Karpas-422 (cell line): Measurements from ENCODE around the gene C14orf180. TPM values are rescaled to one million over a fixed set of nuclear protein-coding genes. Genes with fewer than 3 reads are reported as not detected.

Experiments
- DNase-seq: peaks from one replicate; pipeline ENCODE4 v3.0.0-alpha.2; 2015
- H2AFZ ChIP-seq: fragments of 200-600 bp; sonication (generic); 2 replicates; pipeline ENCODE4 v1.6.1; 2014; ENCODE audit warnings: antibody characterized with exemption, low read length, mixed read lengths
- H3K27ac ChIP-seq: fragments of 200-600 bp; sonication (generic); 2 replicates; pipeline ENCODE4 v1.5.1; 2014; ENCODE audit warnings: mild to moderate bottlenecking, low read length, moderate library complexity
- H3K27me3 ChIP-seq: fragments of 200-600 bp; sonication (generic); 2 replicates; pipeline ENCODE4 v1.6.1; 2014; ENCODE audit warnings: low read length, mixed read lengths
- H3K36me3 ChIP-seq: fragments of 200-600 bp; sonication (generic); 2 replicates; pipeline ENCODE4 v1.6.1; 2014; ENCODE audit warnings: low read length, mixed read lengths; ENCODE audit not compliant: insufficient read depth
- H3K4me1 ChIP-seq: fragments of 200-600 bp; sonication (generic); 2 replicates; pipeline ENCODE4 v1.6.1; 2014; ENCODE audit warnings: mild to moderate bottlenecking, low read length, mixed read lengths
- H3K4me2 ChIP-seq: fragments of 200-600 bp; sonication (generic); 2 replicates; pipeline ENCODE4 v1.6.1; 2014; ENCODE audit warnings: low read length, low read depth, mild to moderate bottlenecking; ENCODE audit not compliant: poor library complexity, severe bottlenecking
- H3K4me3 ChIP-seq: fragments of 200-600 bp; sonication (generic); 2 replicates; pipeline ENCODE4 v1.5.1; 2014; ENCODE audit warnings: mild to moderate bottlenecking, antibody characterized with exemption, low read length, mixed read lengths
- H3K79me2 ChIP-seq: fragments of 200-600 bp; sonication (generic); 2 replicates; pipeline ENCODE4 v1.6.1; 2014; ENCODE audit warnings: mild to moderate bottlenecking, low read length, mixed read lengths
- H3K9ac ChIP-seq: fragments of 200-600 bp; sonication (generic); 2 replicates; pipeline ENCODE4 v1.6.0; 2014; ENCODE audit warnings: low read length
- H3K9me2 ChIP-seq: fragments of 200-600 bp; sonication (generic), shearing (Covaris generic); replicated peaks from 2 replicates; pipeline ENCODE4 v1.6.0; 2014; ENCODE audit warnings: mild to moderate bottlenecking, low read length, moderate library complexity; ENCODE audit not compliant: insufficient read depth
- H3K9me3 ChIP-seq: fragments of 300-700, 200-600 bp; sonication (generic); 2 replicates; pipeline ENCODE4 v1.6.1; 2014; ENCODE audit warnings: low read length, mixed read lengths
- H4K20me1 ChIP-seq: fragments of 200-600 bp; sonication (generic); 2 replicates; pipeline ENCODE4 v1.6.1; 2014; ENCODE audit warnings: mild to moderate bottlenecking, antibody characterized with exemption, low read length, low read depth; ENCODE audit not compliant: insufficient read depth
- total RNA-seq: library from RNA; depleted of rRNA; stranded (reverse); fragments of >200 nt; shearing (Covaris generic); gene quantifications from 2 replicates; pipeline ENCODE4 v1.2.3, GENCODE V29; 2014; ENCODE audit warnings: low replicate concordance

The C14orf180 gene
- total RNA-seq, 1 experiment from 2014 or later, result not detected

DNA sequence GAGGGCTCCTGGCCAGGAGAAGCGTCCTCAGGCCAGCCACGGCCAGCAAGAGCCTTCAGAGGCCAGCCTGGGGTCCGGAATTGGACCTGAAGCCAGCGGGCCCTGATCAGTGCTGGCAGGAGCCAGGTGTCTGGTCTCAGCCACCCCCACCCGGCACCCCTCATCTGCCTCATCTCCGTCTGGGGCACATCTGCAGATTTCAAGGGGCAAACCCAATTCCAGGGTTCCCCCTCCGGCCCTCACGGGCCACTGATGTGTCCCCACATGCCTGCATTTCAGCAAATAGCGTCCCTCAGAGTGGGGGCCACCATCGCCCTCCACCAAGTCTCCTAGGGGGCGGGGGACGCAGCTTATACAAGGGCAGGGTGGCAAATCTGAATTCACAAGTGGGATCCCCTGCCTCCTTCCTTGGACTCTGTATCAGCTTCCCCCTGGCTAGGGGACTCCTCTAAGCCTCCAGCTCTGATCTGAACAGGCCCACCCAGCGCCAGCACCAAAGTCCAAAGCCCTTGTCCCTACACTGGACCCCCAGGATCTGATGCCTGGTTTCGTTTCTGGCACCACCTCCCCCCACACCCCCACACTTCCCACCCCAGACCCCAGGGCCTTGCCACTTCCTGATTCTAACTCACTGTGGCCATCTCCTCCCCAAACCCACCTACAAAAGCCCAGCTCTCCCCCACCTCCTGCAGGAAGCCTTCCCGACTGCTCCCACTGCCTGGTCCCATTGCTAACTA, 14.9 kb downstream of the C14orf180 start:
- Histone ChIP-seq H3K4me2 (no peak overlapping the region), H3K9me3 (no peaks in the 10 kb centered on the region), H4K20me1 (peaks cover 17% of the 10 kb centered on the region; the same call in 1 of the 2 replicates), H3K4me3 (no peak overlapping the region), H3K4me1 (peaks cover 6% of the 10 kb centered on the region; the same call in 1 of the 2 replicates), H3K27ac (no peak overlapping the region), H3K9me2 (no peaks in the 10 kb centered on the region), H3K9ac (no peak overlapping the region), H3K36me3 (no peaks in the 10 kb centered on the region), H3K27me3 (no peaks in the 10 kb centered on the region), H3K79me2 (no peaks in the 10 kb centered on the region), H2AFZ (no peak overlapping the region)
- no peak for DNase-seq

DNA sequence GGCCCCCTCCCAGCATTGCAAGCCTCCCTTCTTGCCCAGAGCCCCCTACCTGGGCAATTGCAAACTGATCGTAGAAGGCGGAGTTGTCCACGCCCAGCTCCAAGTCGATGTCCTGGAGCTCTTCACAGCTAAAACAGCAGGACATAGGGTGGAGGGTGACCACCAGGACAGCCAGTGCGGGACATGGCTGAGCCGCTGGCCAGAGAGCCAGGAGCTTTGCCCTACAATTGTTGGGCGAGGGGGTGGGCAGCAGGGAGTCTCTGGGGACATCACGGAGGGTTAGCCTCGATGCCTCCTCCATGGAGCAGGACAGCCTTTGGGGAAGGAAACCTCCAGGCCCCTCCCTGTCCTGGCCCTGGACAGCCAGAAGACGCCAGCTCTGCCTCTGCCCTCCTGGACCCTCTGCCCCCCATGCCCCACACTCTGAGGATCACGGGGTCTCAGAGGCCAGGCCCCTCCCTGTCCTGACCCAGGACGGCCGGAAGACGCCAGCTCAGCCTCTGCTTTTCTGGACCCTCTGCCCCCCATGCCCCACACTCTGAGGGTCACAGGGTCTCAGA, 15.6 kb downstream of the C14orf180 start:
- DNase-seq, result no peak
- H3K27me3 ChIP-seq, result no peaks in the 10 kb centered on the region

DNA sequence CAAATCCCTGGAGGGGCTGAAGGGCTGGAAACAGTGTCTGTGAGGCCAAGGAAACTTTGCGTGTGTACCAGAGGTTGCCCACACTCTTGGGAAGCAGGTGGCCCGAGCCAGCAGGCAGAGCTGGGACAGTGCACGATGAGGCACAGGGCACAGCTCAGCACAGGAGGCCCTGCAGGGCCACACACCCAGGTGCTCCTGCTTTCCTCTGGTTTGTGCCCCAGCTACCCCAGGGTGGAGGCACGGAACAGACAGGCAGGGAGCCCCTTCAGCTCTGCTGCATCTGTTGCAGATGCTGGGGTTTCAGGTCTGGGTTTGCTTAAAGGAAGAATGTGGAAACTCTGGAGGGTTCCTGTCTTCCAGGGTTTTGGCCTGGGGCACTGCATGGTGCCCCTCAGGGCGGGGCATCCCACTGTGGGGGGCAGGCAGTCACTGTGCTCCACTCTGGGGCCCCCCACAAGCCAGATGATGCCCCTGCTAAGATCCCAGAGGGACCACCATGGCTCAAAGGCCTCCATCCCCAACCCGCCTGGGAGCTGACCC, 16.4 kb downstream of the C14orf180 start:
- Histone ChIP-seq H3K27ac (no peak overlapping the region), H4K20me1 (peaks cover 18% of the 10 kb centered on the region; the same call in 1 of the 2 replicates)

More for the DNA sequence above, 15.6 kb downstream of the C14orf180 start:
- Histone ChIP-seq H3K9me3 (no peaks in the 10 kb centered on the region), H3K9me2 (no peaks in the 10 kb centered on the region), H3K36me3 (no peaks in the 10 kb centered on the region), H3K79me2 (no peaks in the 10 kb centered on the region), H3K4me2 (no peak overlapping the region), H3K4me3 (no peak overlapping the region), H3K4me1 (peaks cover 6% of the 10 kb centered on the region; the same call in 1 of the 2 replicates), H2AFZ (no peak overlapping the region), H3K9ac (no peak overlapping the region), H4K20me1 (peaks cover 18% of the 10 kb centered on the region; the same call in 1 of the 2 replicates), H3K27ac (no peak overlapping the region)

DNA sequence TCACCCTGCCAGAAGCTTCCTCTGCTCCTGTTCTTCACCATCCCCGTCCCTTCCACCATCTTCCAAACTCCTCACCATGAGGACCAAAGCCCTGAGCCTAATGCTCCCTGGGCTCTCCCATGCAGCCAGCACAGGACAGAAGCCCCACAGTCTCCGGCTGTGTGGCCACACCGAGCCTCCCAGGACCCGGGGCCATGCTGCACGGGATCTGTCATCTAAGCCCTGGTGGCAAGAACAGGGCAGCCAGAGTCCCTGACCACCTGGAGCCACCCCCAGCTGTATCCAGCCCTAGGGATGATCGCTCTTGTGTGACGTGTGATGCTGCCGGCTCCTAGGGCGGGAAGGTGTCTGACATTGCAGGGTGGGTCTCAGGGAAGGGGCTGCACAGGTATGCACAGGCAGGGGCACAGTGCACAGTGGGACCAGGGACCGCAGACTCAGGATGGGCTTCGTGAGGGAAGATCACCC, 16.9 kb downstream of the C14orf180 start:
- no peak for DNase-seq
- peaks cover 17% of the 10 kb centered on the region; the same call in 1 of the 2 replicates for H4K20me1 ChIP-seq
- no peaks in the 10 kb centered on the region for H3K9me2 ChIP-seq
- no peaks in the 10 kb centered on the region for H3K36me3 ChIP-seq
- no peaks in the 10 kb centered on the region for H3K79me2 ChIP-seq
- H3K9me3 ChIP-seq, result no peaks in the 10 kb centered on the region
- H2AFZ ChIP-seq, result no peak overlapping the region
- no peak overlapping the region for H3K27ac ChIP-seq
- no peak overlapping the region for H3K4me3 ChIP-seq
- H3K27me3 ChIP-seq, result no peaks in the 10 kb centered on the region
- no peak overlapping the region for H3K4me2 ChIP-seq
- H3K9ac ChIP-seq, result no peak overlapping the region
- peaks cover 6% of the 10 kb centered on the region; the same call in 1 of the 2 replicates for H3K4me1 ChIP-seq

More for the DNA sequence above, 16.4 kb downstream of the C14orf180 start:
- DNase-seq, result peak; percentile 59
- Histone ChIP-seq H3K4me3 (no peak overlapping the region), H3K9me3 (no peaks in the 10 kb centered on the region), H2AFZ (no peak overlapping the region), H3K4me2 (no peak overlapping the region), H3K9me2 (no peaks in the 10 kb centered on the region), H3K9ac (no peak overlapping the region), H3K36me3 (no peaks in the 10 kb centered on the region), H3K79me2 (no peaks in the 10 kb centered on the region), H3K27me3 (no peaks in the 10 kb centered on the region), H3K4me1 (peaks cover 6% of the 10 kb centered on the region; the same call in 1 of the 2 replicates)

DNA sequence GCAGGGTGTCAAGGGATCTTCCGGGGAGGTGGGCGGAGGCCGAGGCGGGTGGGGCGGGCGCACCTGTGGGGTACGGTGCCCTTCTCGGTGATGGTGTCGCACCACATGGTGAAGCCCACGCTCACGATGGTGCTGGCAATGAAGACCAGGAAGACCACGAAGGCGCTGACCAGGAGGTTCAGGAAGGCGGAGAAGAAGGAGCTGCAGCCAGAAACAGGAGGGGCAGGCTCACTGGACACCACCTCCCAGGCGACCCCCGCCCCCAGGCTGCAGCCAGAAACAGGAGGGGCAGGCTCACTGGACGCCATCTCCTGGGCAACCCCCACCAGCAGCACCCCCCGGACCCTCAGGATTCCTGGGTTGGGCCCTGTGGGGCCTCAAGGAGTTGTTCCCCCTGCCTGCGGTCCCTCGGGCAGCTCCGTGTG, 17.4 kb downstream of the C14orf180 start:
- Histone ChIP-seq H4K20me1 (peaks cover 17% of the 10 kb centered on the region; the same call in 1 of the 2 replicates), H3K36me3 (no peaks in the 10 kb centered on the region), H3K4me1 (peaks cover 6% of the 10 kb centered on the region; the same call in 1 of the 2 replicates), H3K79me2 (no peaks in the 10 kb centered on the region), H3K4me2 (no peak overlapping the region), H3K9me2 (no peaks in the 10 kb centered on the region), H3K9me3 (no peaks in the 10 kb centered on the region), H3K4me3 (no peak overlapping the region), H3K27ac (no peak overlapping the region), H3K9ac (no peak overlapping the region), H2AFZ (no peak overlapping the region), H3K27me3 (no peaks in the 10 kb centered on the region)
- DNase-seq, result no peak

DNA sequence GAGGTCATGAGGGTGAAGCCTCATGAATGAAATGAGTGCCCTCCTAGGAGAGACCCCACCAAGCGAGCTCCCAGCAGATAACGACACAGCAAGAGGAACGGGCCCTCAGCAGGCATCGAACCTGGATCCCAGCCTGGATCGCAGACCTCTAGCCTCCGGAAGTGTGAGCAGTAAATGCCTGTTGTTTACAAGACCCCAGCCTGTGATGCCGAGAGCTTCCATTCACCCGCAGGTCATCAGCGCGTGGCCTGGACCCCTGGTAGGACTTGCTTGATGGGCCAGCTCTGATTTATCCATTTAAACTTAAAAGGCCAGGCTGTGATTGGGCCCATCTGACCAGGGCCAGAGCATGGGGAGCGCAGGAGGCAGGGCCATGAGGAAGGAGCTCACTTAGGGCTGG, 18.0 kb downstream of the C14orf180 start:
- DNase-seq, result no peak
- Histone ChIP-seq H3K4me1 (peaks cover 6% of the 10 kb centered on the region; the same call in 1 of the 2 replicates), H3K27ac (no peak overlapping the region), H3K9ac (no peak overlapping the region), H4K20me1 (peaks cover 17% of the 10 kb centered on the region; the same call in 1 of the 2 replicates), H3K36me3 (no peaks in the 10 kb centered on the region), H3K9me3 (no peaks in the 10 kb centered on the region), H3K27me3 (no peaks in the 10 kb centered on the region), H3K79me2 (no peaks in the 10 kb centered on the region), H2AFZ (no peak overlapping the region), H3K9me2 (no peaks in the 10 kb centered on the region), H3K4me3 (no peak overlapping the region), H3K4me2 (no peak overlapping the region)

DNA sequence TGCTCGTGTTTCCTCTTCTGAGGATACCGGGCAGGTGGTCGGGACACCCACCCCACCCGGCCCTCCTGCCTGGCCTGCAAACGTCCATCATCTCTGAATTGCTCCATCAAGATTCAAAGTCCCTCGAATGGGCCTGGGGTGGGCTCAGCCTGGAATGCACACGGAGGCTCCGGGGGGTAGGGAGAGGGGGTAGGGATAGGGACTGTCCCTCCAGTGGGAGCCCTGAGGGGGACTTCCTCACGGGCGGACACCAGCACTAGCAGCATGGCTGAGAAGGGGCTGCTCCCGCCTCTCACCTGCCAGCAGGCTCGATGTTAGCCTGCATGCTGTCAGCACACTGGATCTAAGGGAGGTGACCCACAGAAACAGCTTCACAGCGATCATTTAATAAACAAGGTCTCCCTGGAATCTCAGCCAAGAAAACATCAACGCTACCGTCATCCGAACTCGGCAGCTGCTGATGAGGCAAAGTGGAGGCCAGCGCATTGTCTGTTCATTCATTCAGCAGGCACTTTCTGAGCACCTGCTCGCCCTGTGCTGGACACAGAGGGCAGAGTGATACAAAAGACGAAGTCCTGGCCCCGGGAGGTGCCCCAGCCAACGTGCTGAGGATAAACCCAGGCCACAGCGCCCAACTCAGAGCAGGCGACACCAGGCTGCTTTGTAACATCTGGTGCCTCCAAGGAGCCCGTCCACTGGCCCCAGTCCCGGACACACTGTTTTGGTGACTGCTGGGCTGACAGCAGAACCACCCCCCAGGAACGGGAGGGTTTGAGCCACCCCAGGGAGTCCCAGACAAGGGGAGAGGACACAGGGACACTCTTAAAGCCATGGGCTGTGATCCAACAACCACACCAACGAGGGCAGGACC, 18.7 kb downstream of the C14orf180 start:
- Histone ChIP-seq H3K9me3 (no peaks in the 10 kb centered on the region), H3K79me2 (no peaks in the 10 kb centered on the region), H3K4me3 (no peak overlapping the region), H3K27ac (no peak overlapping the region), H3K9me2 (no peaks in the 10 kb centered on the region), H3K36me3 (no peaks in the 10 kb centered on the region), H3K9ac (no peak overlapping the region), H3K27me3 (no peaks in the 10 kb centered on the region), H2AFZ (no peak overlapping the region), H4K20me1 (peaks cover 17% of the 10 kb centered on the region; the same call in 1 of the 2 replicates), H3K4me1 (peaks cover 6% of the 10 kb centered on the region; the same call in 1 of the 2 replicates), H3K4me2 (no peak overlapping the region)
- DNase-seq, result no peak
